K562 (cell line): ENCODE data around the gene SOWAHD. TPM values are rescaled to one million over a fixed set of nuclear protein-coding genes. Genes with fewer than 3 reads are reported as not detected.
A peak's percentile ranks its signal among the peaks of the same experiment; 100 is the strongest.

Experiments
- ATAC-seq: fragments of 200-7000 bp; cut with Tn5 transposase; 3 replicates; pipeline ENCODE4 v1.9.1; 2020; ENCODE audit warnings: moderate library complexity
- BruUV-seq: library from RNA; stranded (reverse); fragments of 400-500 nt; replicated peaks from 2 replicates; lab custom pipeline; 2021; lab: Mats Ljungman, UMichigan
- CTCF ChIA-PET: fragments of 300-600 bp; formaldehyde crosslinking; extraction: SDS; loops from one replicate; lab custom pipeline; 2021; ENCODE audit warnings: low intra/inter-chr PET ratio; lab: Yijun Ruan, JAX
- POLR2A ChIA-PET: fragments of 300-600, 350-650 bp; sonication (Branson Sonifier 250); formaldehyde crosslinking; extraction: SDS; loops from one replicate; lab custom pipeline; 2021; ENCODE audit warnings: antibody characterized with exemption, inconsistent platforms; lab: Yijun Ruan, JAX
- DNase-seq, 4 experiments: peaks; one replicate each; pipeline versions ENCODE4 v3.0.0 to v3.0.0-alpha.2; 2011 to 2018; ENCODE audit warnings: low spot score in 3 of 4, mixed read lengths in 3 of 4; ENCODE audit errors: extremely low read depth in 1 of 4
- FAIRE-seq: peaks from 2 replicates; lab custom pipeline; 2011; peaks lifted over from hg19 to GRCh38; lab: Jason Lieb, UNC
- H2AFZ ChIP-seq: 2 replicates; pipeline ENCODE4 v1.6.0; 2011; ENCODE audit warnings: low read depth, low read length, control low read depth, inconsistent platforms
- H3K27ac ChIP-seq: fragments of 200-600 bp; 3 replicates; pipeline ENCODE4 v1.8.0; 2011; ENCODE audit warnings: low read depth, mild to moderate bottlenecking, control low read depth, inconsistent platforms, low read length, moderate library complexity, mixed read lengths; ENCODE audit errors: extremely low read depth
- H3K27me3 ChIP-seq, 2 experiments: fragments of 300-600 bp in 1 of 2; 2 replicates in 1 of 2; 3 replicates in 1 of 2; pipeline versions ENCODE4 v1.6.0 to v1.8.0; 2011; ENCODE audit warnings: inconsistent platforms in 2 of 2, low read length in 2 of 2, mild to moderate bottlenecking in 1 of 2, mixed read lengths in 1 of 2, moderate library complexity in 1 of 2; ENCODE audit not compliant: control insufficient read depth in 2 of 2, insufficient read depth in 2 of 2
- H3K36me3 ChIP-seq: fragments of 300-600 bp; 3 replicates; pipeline ENCODE4 v1.8.0; 2011; ENCODE audit warnings: mild to moderate bottlenecking, low read length, inconsistent platforms; ENCODE audit not compliant: control insufficient read depth, insufficient read depth
- H3K4me1 ChIP-seq, 2 experiments: fragments of 200-600 bp in 1 of 2; replicated peaks in 1 of 2; 2 replicates in 1 of 2; 3 replicates in 1 of 2; pipeline versions ENCODE4 v1.5.1 to v1.8.0; 2011; ENCODE audit warnings: inconsistent platforms in 2 of 2, low read length in 2 of 2, mild to moderate bottlenecking in 1 of 2, mixed read lengths in 1 of 2, moderate library complexity in 1 of 2; ENCODE audit not compliant: control insufficient read depth in 2 of 2, insufficient read depth in 2 of 2
- H3K4me2 ChIP-seq: 2 replicates; pipeline ENCODE4 v1.6.1; 2011; ENCODE audit warnings: low read length, control low read depth, inconsistent platforms, mixed read lengths; ENCODE audit not compliant: insufficient read depth
- H3K4me3 ChIP-seq: fragments of 200-600 bp; sonication (generic), shearing (Covaris generic); 2 replicates; pipeline ENCODE4 v1.5.1; 2016; ENCODE audit warnings: control low read depth, inconsistent platforms
- H3K79me2 ChIP-seq: fragments of 200-600 bp; 3 replicates; pipeline ENCODE4 v1.8.0; 2011; ENCODE audit warnings: low read length, inconsistent platforms; ENCODE audit not compliant: control insufficient read depth, insufficient read depth
- H3K9ac ChIP-seq, 2 experiments: 2 replicates each; pipeline versions ENCODE4 v1.6.0 to v1.6.1; 2011; ENCODE audit warnings: low read depth in 2 of 2, low read length in 2 of 2, control low read depth in 1 of 2, inconsistent platforms in 1 of 2, mild to moderate bottlenecking in 1 of 2, mixed read lengths in 1 of 2; ENCODE audit not compliant: insufficient read depth in 1 of 2
- H3K9me1 ChIP-seq: one replicate; pipeline ENCODE4 v1.6.0; 2011; ENCODE audit warnings: inconsistent platforms, mild to moderate bottlenecking, low read length, moderate library complexity; ENCODE audit not compliant: control insufficient read depth, insufficient read depth
- H3K9me3 ChIP-seq: replicated peaks from 2 replicates; pipeline ENCODE4 v1.5.1; 2011; ENCODE audit warnings: low read depth, low read length, inconsistent platforms; ENCODE audit not compliant: control insufficient read depth, insufficient read depth
- H4K20me1 ChIP-seq: replicated peaks from 2 replicates; pipeline ENCODE4 v1.6.1; 2011; ENCODE audit warnings: low read length, inconsistent platforms, mixed read lengths; ENCODE audit not compliant: control insufficient read depth, insufficient read depth
- CC2D1A ChIP-seq: fragments of 450-650 bp; IDR thresholded peaks from 2 replicates; pipeline ENCODE4 v1.6.1; 2017; ENCODE audit warnings: mild to moderate bottlenecking
- CCNT2 ChIP-seq: IDR thresholded peaks from 2 replicates; pipeline ENCODE4 v1.6.1; 2011; ENCODE audit warnings: borderline replicate concordance, low read depth, mild to moderate bottlenecking, moderate library complexity, mixed read lengths, low read length; ENCODE audit not compliant: insufficient read length; ENCODE audit errors: extremely low read depth
- CHD2 ChIP-seq: IDR thresholded peaks from 2 replicates; pipeline ENCODE4 v1.6.1; 2011; ENCODE audit warnings: low read depth, low read length
- DNMT1 ChIP-seq: fragments of 450-650 bp; IDR thresholded peaks from 2 replicates; pipeline ENCODE4 v1.6.1; 2016; ENCODE audit warnings: antibody characterized with exemption, mild to moderate bottlenecking
- GABPA ChIP-seq: fragments of 200-800 bp; sonication (Bioruptor generic); conservative IDR thresholded peaks from 2 replicates; pipeline ENCODE4 v1.6.1; 2016; ENCODE audit warnings: low read depth, missing genetic modification characterization, missing compliant biosample characterization
- GTF2E2 ChIP-seq: fragments of 200-800 bp; sonication (Bioruptor generic); IDR thresholded peaks from 2 replicates; pipeline ENCODE4 v1.6.1; 2016; ENCODE audit warnings: missing genetic modification characterization, missing compliant biosample characterization
- KLF13 ChIP-seq: fragments of 450-650 bp; IDR thresholded peaks from 2 replicates; pipeline ENCODE4 v1.6.1; 2016; ENCODE audit warnings: missing genetic modification characterization, low read depth, mild to moderate bottlenecking, missing compliant biosample characterization, moderate library complexity, borderline replicate concordance
- NFIC ChIP-seq: fragments of 450-650 bp; IDR thresholded peaks from 2 replicates; pipeline ENCODE4 v1.6.1; 2017; ENCODE audit warnings: mild to moderate bottlenecking, inconsistent platforms
- NFIX ChIP-seq: fragments of 250-450 bp; sonication (Bioruptor Pico); IDR thresholded peaks from 2 replicates; pipeline ENCODE4 v1.4.0; 2020; ENCODE audit warnings: low read depth, mild to moderate bottlenecking, moderate library complexity
- NRF1 ChIP-seq, 2 experiments: fragments of 450-650 bp; IDR thresholded peaks in 1 of 2; conservative IDR thresholded peaks in 1 of 2; 2 replicates each; pipeline ENCODE4 v1.6.1; 2014; ENCODE audit warnings: mild to moderate bottlenecking in 2 of 2
- PML ChIP-seq: IDR thresholded peaks from 2 replicates; pipeline ENCODE4 v1.6.1; 2012; ENCODE audit warnings: low read length, inconsistent platforms
- TCFL5 ChIP-seq: fragments of 250-450 bp; sonication (Bioruptor Pico); conservative IDR thresholded peaks from 2 replicates; pipeline ENCODE4 v1.6.1; 2021; ENCODE audit warnings: mild to moderate bottlenecking, moderate library complexity, matching md5 sums
- ZNF512 ChIP-seq: IDR thresholded peaks from 2 replicates; pipeline ENCODE4 v1.6.1; 2016; ENCODE audit warnings: missing genetic modification characterization, missing compliant biosample characterization
- ZNF695 ChIP-seq: fragments of 450-650 bp; formaldehyde crosslinking; IDR thresholded peaks from 2 replicates; pipeline ENCODE4 v1.4.0; 2020; ENCODE audit warnings: mild to moderate bottlenecking, moderate library complexity
- WGBS: fragments of 100-300 bp; shearing (Covaris generic); methylation state at CpG from one replicate; pipeline ENCODE4 v1.1.6; 2016; ENCODE audit warnings: low coverage, mixed read lengths; ENCODE audit not compliant: insufficient coverage; ENCODE audit errors: missing lambda C conversion rate; 5-methylcytosine and 5-hydroxymethylcytosine counted together
- in situ Hi-C: fragments of 300-500 bp; cut with MboI; formaldehyde crosslinking; loops from 4 replicates; pipeline ENCODE4 v1.15.0; 2018; ENCODE audit warnings: inconsistent platforms, mixed read lengths
- intact Hi-C: fragments of 100-400 bp; cut with micrococcal nuclease; formaldehyde crosslinking; loops from 2 replicates; pipeline ENCODE4 v1.14.2; 2022
- polyA plus RNA-seq, 8 experiments: library from polyadenylated mRNA; depleted of rRNA in 4 of 8; stranded (reverse) in 5 of 8; unstranded in 3 of 8; fragments of >200 nt; fragmentation: Nextera tagmentation in 2 of 8; fragmentation: Illumina TruSeq in 1 of 8; extraction: Ambion mirVana in 2 of 8; extraction: Trizol in 1 of 8; gene quantifications; 2 replicates each; pipeline versions ENCODE4 v1.2.1 to v1.2.3, GENCODE V29; 2011 to 2014; ENCODE audit warnings: inconsistent platforms in 1 of 8, missing spikeins in 1 of 8
- total RNA-seq, 7 experiments: library from RNA; depleted of rRNA in 6 of 7; stranded (reverse); fragments of >200 nt in 6 of 7; fragmentation: Illumina TruSeq in 2 of 7; extraction: Trizol in 2 of 7; gene quantifications; 2 replicates each; pipeline versions ENCODE4 v1.2.1 to v1.2.3, GENCODE V29; 2011 to 2021; ENCODE audit warnings: low replicate concordance in 1 of 7
- TF ChIP-seq, protein P1 (sequence below): sonication (generic); formaldehyde crosslinking; IDR thresholded peaks from 2 replicates; pipeline ENCODE4 v1.8.0; 2022; ENCODE audit warnings: missing genetic modification reagents, mild to moderate bottlenecking, borderline replicate concordance

The SOWAHD gene
- total and polyA plus RNA-seq, 9 of the 15 experiments (the other 6 are each of a cell fraction or from before 2014, with no cell fraction given), result 0.13 to 0.29 TPM; not detected in 7

- TF ChIP-seq TCFL5 (CRISPR knock-in tag), result no peak
- no peak for TF ChIP-seq PML
- TF ChIP-seq GTF2E2 (tag), result no peak
- no peak for TF ChIP-seq CCNT2
- no peak for TF ChIP-seq CC2D1A
- TF ChIP-seq KLF13 (tag), result no peak
Observed at GRCh38 chrX:119708936-119709335, 49.5 kb upstream of the SOWAHD start (continued).

GRCh38 chrX:119709630-119710029 is 48.8 kb upstream of the SOWAHD start:
- ATAC-seq (no peak), FAIRE-seq (no peak), DNase-seq (no peak)
- Histone ChIP-seq H3K27me3 (no peaks in the 10 kb centered on the region), H3K4me3 (no peak overlapping the region), H3K4me2 (no peak overlapping the region), H3K79me2 (no peaks in the 10 kb centered on the region), H3K9ac (no peak overlapping the region), H3K4me1 (no peaks in the 10 kb centered on the region; a peak in 1 of 5 replicates), H3K9me1 (no peaks in the 10 kb centered on the region), H3K36me3 (no peaks in the 10 kb centered on the region), H2AFZ (no peak overlapping the region), H3K9me3 (no peaks in the 10 kb centered on the region), H3K27ac (no peak overlapping the region), H4K20me1 (no peaks in the 10 kb centered on the region)
- in situ Hi-C loops, result no loop called here
- CTCF ChIA-PET, result no interaction called here
- BruUV-seq, result no TSS peak
- POLR2A ChIA-PET, result interaction anchor here (0.6 to 2.0 kb wide), 4 partner anchors 17 to 244 kb away, joined by 3 to 8 read pairs (median 4); partner anchors contain the start of genes RPL39 and SEPTIN6
- intact Hi-C loops, result no loop called here
- no peak for TF ChIP-seq ZNF512 (tag)
- TF ChIP-seq ZNF695 (CRISPR knock-in tag), result no peak
- no peak for TF ChIP-seq DNMT1
- TF ChIP-seq, protein P1, sequence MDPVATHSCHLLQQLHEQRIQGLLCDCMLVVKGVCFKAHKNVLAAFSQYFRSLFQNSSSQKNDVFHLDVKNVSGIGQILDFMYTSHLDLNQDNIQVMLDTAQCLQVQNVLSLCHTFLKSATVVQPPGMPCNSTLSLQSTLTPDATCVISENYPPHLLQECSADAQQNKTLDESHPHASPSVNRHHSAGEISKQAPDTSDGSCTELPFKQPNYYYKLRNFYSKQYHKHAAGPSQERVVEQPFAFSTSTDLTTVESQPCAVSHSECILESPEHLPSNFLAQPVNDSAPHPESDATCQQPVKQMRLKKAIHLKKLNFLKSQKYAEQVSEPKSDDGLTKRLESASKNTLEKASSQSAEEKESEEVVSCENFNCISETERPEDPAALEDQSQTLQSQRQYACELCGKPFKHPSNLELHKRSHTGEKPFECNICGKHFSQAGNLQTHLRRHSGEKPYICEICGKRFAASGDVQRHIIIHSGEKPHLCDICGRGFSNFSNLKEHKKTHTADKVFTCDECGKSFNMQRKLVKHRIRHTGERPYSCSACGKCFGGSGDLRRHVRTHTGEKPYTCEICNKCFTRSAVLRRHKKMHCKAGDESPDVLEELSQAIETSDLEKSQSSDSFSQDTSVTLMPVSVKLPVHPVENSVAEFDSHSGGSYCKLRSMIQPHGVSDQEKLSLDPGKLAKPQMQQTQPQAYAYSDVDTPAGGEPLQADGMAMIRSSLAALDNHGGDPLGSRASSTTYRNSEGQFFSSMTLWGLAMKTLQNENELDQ (CRISPR knock-in tag), result no peak
- no peak for TF ChIP-seq GABPA
- TF ChIP-seq CHD2, result no peak
- TF ChIP-seq NFIX (CRISPR knock-in tag), result peak; percentile 80
- peak; percentile 95 for TF ChIP-seq NFIC
- TF ChIP-seq NRF1 (conservative IDR thresholded peaks at IDR 0.05 in 1 of 2, IDR thresholded peaks at IDR 0.05 in 1 of 2), result no peak
- 42% methylated on average over 3 of the region's 3 CpGs for WGBS
